Astrocyte of the spinal cord (primary cell): ENCODE results near the gene CCDC177.
A peak's percentile ranks its signal among the peaks of the same experiment; 100 is the strongest.

Experiments
- DNase-seq: peaks from one replicate; pipeline ENCODE4 v3.0.0; 2011; ENCODE audit warnings: low read depth, low spot score
- H3K4me3 ChIP-seq: 2 replicates; pipeline ENCODE4 v1.5.1; 2011; ENCODE audit warnings: low read depth, mild to moderate bottlenecking, low read length, moderate library complexity
- in situ Hi-C: cut with HindIII; loops from 2 replicates; pipeline ENCODE4 v1.10.0; 2017; ENCODE audit warnings: low sequenced_read_pairs
- TF ChIP-seq, protein P1 (sequence below): IDR thresholded peaks from 2 replicates; pipeline ENCODE4 v1.5.1; 2012; ENCODE audit warnings: low read depth, mild to moderate bottlenecking, low read length, inconsistent platforms

Gene CCDC177

DNA sequence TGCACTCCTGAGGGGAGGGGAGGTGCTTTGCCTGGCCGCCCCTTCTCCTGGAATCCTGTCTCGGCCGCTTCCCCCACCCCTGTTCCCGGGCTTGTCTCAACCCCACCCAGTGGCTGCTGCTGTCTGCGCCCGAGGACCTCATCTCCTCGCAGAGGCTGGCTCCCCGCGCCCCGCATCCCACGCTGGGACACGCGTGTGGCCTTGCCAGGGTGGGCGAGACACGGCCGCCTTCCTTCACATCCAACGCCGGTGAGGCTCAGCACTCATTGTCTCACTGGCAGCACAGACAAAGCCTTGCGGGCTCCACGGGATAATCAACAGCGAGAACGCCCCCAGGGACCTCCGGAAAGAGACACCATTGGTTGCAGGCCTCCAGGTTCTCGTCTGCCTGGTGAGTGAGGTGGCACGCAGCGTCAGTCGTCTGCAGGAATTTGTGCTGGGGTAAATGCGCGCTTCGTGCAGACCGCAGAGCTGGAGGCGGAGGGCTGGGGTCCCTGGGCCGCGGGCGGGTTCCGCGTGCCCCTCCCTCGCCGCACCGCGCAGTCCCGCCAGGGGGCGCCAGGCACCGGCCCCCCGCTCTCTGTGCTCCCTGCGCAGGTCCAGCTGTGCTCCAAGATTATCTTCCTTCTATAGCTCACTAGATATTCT is 26.8 kb downstream of the CCDC177 start:
- peak; percentile 9 for DNase-seq

DNA sequence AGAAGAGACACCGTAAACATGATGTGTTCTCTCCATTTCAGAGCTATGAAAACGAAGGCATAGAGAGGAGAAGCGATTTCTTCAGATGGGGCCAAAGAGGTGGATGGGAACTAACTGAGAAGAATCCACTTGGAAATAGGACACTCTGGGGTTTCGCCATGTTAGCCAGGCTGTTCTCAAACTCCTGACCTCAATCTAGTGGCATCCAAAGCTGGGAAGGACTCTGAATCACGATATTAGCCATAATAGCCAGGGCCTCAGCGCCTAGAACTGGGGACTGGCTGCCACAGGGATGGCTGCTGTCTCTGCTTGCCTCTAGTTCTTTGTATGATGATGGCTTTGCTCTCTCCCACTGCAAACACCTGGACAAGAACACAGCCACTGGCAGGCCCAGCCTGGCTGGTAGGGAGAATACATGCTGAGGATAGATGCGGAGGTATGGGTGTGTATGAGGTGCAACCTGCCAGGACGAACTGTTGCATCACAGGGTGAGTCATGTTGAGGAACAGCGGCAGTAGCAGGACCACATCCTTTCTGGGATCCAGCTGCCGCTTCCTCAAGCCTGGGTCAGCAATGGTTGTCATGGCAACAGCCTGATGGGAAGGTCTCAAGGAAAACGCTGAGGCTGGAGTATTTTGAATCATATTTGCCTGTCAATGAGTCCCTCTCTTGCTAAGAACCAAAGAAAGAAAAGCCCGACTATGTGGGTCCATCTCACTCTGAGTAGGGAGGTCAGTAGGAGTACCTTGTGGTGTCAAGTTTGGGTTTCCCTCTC is 31.1 kb downstream of the CCDC177 start:
- DNase-seq, result peak; percentile 89
- no peak overlapping the region for H3K4me3 ChIP-seq
- in situ Hi-C loops, result no loop called here
- TF ChIP-seq, protein P1, sequence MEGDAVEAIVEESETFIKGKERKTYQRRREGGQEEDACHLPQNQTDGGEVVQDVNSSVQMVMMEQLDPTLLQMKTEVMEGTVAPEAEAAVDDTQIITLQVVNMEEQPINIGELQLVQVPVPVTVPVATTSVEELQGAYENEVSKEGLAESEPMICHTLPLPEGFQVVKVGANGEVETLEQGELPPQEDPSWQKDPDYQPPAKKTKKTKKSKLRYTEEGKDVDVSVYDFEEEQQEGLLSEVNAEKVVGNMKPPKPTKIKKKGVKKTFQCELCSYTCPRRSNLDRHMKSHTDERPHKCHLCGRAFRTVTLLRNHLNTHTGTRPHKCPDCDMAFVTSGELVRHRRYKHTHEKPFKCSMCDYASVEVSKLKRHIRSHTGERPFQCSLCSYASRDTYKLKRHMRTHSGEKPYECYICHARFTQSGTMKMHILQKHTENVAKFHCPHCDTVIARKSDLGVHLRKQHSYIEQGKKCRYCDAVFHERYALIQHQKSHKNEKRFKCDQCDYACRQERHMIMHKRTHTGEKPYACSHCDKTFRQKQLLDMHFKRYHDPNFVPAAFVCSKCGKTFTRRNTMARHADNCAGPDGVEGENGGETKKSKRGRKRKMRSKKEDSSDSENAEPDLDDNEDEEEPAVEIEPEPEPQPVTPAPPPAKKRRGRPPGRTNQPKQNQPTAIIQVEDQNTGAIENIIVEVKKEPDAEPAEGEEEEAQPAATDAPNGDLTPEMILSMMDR, result no peak

More for the DNA sequence above, 26.8 kb downstream of the CCDC177 start:
- in situ Hi-C loops, result no loop called here
- peak overlapping the region; percentile 21 for H3K4me3 ChIP-seq
- TF ChIP-seq, protein P1, result peak; percentile 71

DNA sequence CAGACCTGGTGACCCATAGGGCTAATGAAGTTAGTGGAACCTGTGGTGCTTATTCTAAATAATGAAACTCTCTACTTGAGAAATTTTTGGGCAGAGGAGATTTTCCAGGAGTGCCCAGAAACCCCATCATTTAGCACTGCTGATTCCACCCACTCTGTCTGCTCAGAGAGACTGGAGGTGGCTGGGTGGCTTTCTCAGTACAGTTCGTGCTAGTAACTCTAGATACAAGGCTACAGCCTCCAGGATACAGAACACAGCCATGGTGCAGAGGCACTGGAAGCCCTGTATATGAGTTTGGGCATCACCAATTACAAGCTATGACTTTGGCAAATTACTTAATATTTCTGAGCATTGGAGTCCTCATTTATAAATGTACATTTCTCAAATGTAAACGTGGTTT is 32.4 kb downstream of the CCDC177 start:
- in situ Hi-C loops, result no loop called here
- H3K4me3 ChIP-seq, result no peak overlapping the region
- TF ChIP-seq, protein P1, result no peak
- no peak for DNase-seq

DNA sequence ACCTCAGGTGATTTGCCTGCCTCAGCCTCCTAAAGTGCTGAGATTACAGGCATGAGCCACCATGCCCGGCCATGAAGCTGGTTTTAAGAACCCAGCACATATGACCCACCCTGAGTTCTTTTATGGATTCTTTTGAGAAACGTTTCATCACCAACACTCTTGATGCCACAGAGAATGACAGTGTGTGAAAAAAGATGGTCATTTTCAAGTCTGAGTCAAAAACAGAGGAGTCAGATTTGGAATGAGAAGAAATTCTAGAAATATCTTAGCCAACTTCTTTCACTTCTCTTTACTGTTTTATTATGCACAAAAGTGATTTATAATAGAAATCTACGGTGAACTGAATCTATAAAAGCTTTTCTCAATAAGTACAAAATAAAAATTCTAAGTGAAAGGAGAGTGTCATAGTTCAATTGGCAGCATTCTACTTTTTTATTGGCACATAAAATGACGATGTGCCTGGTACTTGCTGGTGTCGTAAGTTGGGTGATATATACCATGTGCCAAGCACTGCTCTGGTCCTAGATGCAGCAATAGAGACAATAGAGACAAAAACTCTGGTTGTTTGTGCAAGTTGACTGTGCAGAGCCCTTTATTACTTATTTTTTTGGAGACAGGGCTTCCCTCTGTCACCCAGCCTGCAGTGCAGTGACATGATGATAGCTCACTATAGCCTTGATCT is 33.9 kb downstream of the CCDC177 start:
- no peak for DNase-seq
- TF ChIP-seq, protein P1, result no peak
- in situ Hi-C loops, result no loop called here
- no peak overlapping the region for H3K4me3 ChIP-seq

DNA sequence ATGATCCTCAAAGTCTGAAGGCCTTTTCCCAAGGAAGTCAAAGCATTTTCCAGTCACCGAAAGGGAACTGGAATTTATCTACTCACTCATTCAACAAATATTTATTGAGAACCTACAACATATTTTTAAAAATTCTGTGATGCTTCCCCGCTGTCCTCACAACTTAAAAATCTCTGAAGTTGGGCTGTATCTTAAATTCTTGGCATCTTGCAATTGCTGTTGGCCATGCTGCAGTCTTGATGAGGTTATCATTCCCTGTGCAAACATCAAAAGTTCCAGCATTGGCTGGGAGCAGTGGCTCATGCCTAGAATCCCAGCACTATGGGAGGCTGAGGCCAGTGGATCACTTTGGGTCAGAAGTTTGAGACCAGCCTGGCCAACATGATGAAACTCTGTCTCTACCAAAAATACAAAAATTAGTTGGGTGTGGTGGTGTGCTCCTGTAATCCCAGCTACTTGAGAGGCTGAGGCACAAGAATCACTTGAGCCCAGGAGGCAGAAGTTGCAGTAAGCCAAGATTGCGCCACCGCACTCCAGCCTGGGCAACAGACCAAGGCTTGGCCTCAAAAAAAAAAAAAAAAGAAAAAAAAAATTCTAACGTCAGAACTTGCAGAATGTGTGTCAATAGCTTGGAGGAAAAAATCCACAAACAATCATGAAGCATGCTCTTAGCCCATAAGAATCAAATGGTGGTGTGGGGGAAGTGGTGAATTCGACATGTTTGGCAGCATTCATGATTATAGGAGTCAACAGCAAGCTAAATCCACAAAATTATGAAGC is 34.9 kb downstream of the CCDC177 start:
- no peak overlapping the region for H3K4me3 ChIP-seq
- in situ Hi-C loops, result no loop called here
- TF ChIP-seq, protein P1, result no peak
- peak; percentile 22 for DNase-seq

DNA sequence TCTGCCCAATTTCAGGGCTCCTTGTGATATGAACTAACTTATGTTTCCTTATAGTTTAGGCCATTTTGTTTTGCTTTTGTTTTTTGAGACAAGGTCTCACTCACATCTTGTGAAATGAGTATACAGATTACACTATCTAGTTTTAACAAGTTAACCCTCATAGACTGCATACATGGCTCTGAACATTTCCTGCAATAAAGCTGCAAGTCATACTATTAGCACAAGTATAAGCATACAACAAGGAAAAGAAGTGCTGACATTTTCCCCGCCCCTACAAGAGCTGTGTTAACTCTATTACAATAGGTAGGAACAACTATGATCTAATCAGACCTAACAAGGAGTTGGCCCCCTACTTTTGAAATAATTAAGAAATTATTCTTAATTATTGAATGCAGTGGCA is 35.9 kb downstream of the CCDC177 start:
- in situ Hi-C loops, result no loop called here
- DNase-seq, result no peak
- H3K4me3 ChIP-seq, result no peak overlapping the region
- TF ChIP-seq, protein P1, result no peak
